Hepatocyte (in vitro differentiated cells): ENCODE data around the gene GPR61. TPM values are rescaled to one million over a fixed set of nuclear protein-coding genes. Genes with fewer than 3 reads are reported as not detected.

Source experiments
- DNase-seq: peaks from one replicate; pipeline ENCODE4 v3.0.0-alpha.2; 2016; ENCODE audit warnings: low spot score
- H2AFZ ChIP-seq: fragments of 200-600 bp; sonication (generic); 2 replicates; pipeline ENCODE4 v1.6.0; 2016; ENCODE audit warnings: antibody characterized with exemption, mild to moderate bottlenecking
- H3K27ac ChIP-seq: fragments of 200-600 bp; sonication (generic); 2 replicates; pipeline ENCODE4 v1.5.1; 2016; ENCODE audit warnings: mild to moderate bottlenecking
- H3K27me3 ChIP-seq: fragments of 200-600 bp; sonication (generic); 2 replicates; pipeline ENCODE4 v1.6.1; 2016
- H3K36me3 ChIP-seq: fragments of 200-600 bp; sonication (generic); replicated peaks from 2 replicates; pipeline ENCODE4 v1.5.1; 2016; ENCODE audit warnings: low read depth; ENCODE audit not compliant: insufficient read depth
- H3K4me1 ChIP-seq: fragments of 200-600 bp; sonication (generic); 2 replicates; pipeline ENCODE4 v1.5.1; 2016; ENCODE audit warnings: mild to moderate bottlenecking, moderate library complexity; ENCODE audit not compliant: insufficient read depth
- H3K4me2 ChIP-seq: fragments of 200-600 bp; sonication (generic); 2 replicates; pipeline ENCODE4 v1.6.0; 2016
- H3K4me3 ChIP-seq: fragments of 200-600 bp; sonication (generic); 2 replicates; pipeline ENCODE4 v1.5.1; 2016; ENCODE audit warnings: mild to moderate bottlenecking
- H3K79me2 ChIP-seq: fragments of 200-600 bp; sonication (generic); 2 replicates; pipeline ENCODE4 v1.6.0; 2017; ENCODE audit warnings: mild to moderate bottlenecking
- H3K9me2 ChIP-seq: fragments of 200-600 bp; sonication (generic); replicated peaks from 2 replicates; pipeline ENCODE4 v1.6.0; 2017; ENCODE audit warnings: mild to moderate bottlenecking; ENCODE audit not compliant: insufficient read depth
- H3K9me3 ChIP-seq: fragments of 200-600 bp; sonication (generic); 2 replicates; pipeline ENCODE4 v1.5.1; 2016; ENCODE audit warnings: low read depth, mild to moderate bottlenecking
- H4K20me1 ChIP-seq: fragments of 200-600 bp; sonication (generic); 2 replicates; pipeline ENCODE4 v1.6.0; 2016; ENCODE audit warnings: mild to moderate bottlenecking; ENCODE audit not compliant: insufficient read depth, poor library complexity, severe bottlenecking
- EZH2 ChIP-seq: fragments of 200-600 bp; sonication (generic); IDR thresholded peaks from 2 replicates; pipeline ENCODE4 v1.6.1; 2016; ENCODE audit warnings: antibody characterized with exemption, mild to moderate bottlenecking, borderline replicate concordance
- EZH2phosphoT487 ChIP-seq: fragments of 200-600 bp; sonication (generic); IDR thresholded peaks from one replicate; pipeline ENCODE4 v1.6.1; 2018; ENCODE audit warnings: antibody characterized with exemption, mild to moderate bottlenecking, low read depth, moderate library complexity; ENCODE audit not compliant: unreplicated experiment, severe bottlenecking
- WGBS: methylation state at CpG from one replicate; pipeline ENCODE4 v1.1.6; 2016; ENCODE audit warnings: low lambda C conversion rate; ENCODE audit errors: missing lambda C conversion rate; 5-methylcytosine and 5-hydroxymethylcytosine counted together
- polyA plus RNA-seq: library from polyadenylated mRNA; unstranded; fragments of >200 nt; fragmentation: Nextera tagmentation; extraction: Ambion mirVana; gene quantifications from 2 replicates; pipeline ENCODE4 v1.2.1, GENCODE V29; 2016
- total RNA-seq: library from RNA; depleted of rRNA; stranded (reverse); fragments of >200 nt; gene quantifications from 2 replicates; pipeline ENCODE4 v1.2.3, GENCODE V29; 2014
- TF ChIP-seq, protein P1 (sequence below): fragments of 200-600 bp; sonication (generic); IDR thresholded peaks from 2 replicates; pipeline ENCODE4 v1.5.1; 2016; ENCODE audit warnings: antibody characterized with exemption, mild to moderate bottlenecking; ENCODE audit not compliant: poor library complexity

GPR61 gene
- total and polyA plus RNA-seq, 2 experiments from 2014 or later: 0.50 to 1.1 TPM

DNA sequence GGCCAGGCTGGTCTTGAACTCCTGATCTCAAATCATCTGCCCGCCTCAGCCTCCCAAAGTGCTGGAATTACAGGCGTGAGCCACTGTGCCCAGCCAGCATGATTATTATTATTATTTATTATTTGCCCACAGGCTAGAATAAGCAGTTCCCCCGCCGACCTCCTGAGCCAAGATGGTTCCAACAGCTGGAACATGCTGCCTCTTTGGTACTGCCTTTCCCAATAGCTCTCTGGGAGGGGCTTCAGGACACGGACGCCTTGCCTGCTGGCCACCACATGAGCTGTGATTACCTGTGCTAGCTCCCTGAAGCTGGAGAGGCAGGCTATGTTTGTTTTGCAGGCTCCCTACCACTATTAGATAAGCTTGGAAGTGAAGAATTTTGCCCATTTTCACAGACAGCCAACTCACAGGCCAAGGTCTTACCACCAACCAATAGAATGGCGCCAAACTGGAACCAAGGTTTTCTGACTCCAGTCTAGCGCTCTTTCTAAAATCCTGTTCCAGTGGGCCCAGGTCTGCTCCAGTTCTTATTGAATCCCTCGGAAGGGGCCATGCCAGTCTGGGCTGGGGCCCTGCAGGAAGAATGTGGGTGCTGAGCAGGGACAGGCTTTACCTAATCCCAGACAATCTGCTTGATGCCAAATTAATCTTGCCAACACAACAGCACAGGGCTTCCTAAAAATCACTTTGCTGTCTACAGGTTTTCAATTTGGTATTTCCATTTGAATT, 2.1 kb upstream of the GPR61 start:
- H3K4me3 ChIP-seq: no peak overlapping the region
- H3K9me2 ChIP-seq: no peaks in the 10 kb centered on the region
- TF ChIP-seq, protein P1, sequence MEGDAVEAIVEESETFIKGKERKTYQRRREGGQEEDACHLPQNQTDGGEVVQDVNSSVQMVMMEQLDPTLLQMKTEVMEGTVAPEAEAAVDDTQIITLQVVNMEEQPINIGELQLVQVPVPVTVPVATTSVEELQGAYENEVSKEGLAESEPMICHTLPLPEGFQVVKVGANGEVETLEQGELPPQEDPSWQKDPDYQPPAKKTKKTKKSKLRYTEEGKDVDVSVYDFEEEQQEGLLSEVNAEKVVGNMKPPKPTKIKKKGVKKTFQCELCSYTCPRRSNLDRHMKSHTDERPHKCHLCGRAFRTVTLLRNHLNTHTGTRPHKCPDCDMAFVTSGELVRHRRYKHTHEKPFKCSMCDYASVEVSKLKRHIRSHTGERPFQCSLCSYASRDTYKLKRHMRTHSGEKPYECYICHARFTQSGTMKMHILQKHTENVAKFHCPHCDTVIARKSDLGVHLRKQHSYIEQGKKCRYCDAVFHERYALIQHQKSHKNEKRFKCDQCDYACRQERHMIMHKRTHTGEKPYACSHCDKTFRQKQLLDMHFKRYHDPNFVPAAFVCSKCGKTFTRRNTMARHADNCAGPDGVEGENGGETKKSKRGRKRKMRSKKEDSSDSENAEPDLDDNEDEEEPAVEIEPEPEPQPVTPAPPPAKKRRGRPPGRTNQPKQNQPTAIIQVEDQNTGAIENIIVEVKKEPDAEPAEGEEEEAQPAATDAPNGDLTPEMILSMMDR: no peak
- no peak for TF ChIP-seq EZH2
- no peak for TF ChIP-seq EZH2phosphoT487
- H2AFZ ChIP-seq: no peak overlapping the region
- H3K27ac ChIP-seq: no peak overlapping the region
- no peaks in the 10 kb centered on the region for H3K79me2 ChIP-seq
- H3K9me3 ChIP-seq: no peaks in the 10 kb centered on the region
- no peaks in the 10 kb centered on the region for H3K36me3 ChIP-seq
- DNase-seq: no peak
- no peaks in the 10 kb centered on the region for H3K27me3 ChIP-seq
- 72% methylated on average over 9 of the region's 9 CpGs for WGBS
- H4K20me1 ChIP-seq: no peaks in the 10 kb centered on the region
- peaks cover 1% of the 10 kb centered on the region for H3K4me1 ChIP-seq
- H3K4me2 ChIP-seq: no peak overlapping the region

- Histone ChIP-seq H4K20me1 (no peaks in the 10 kb centered on the region), H3K9me3 (no peaks in the 10 kb centered on the region), H3K27me3 (no peaks in the 10 kb centered on the region), H3K79me2 (no peaks in the 10 kb centered on the region), H2AFZ (no peak overlapping the region), H3K4me3 (no peak overlapping the region), H3K36me3 (no peaks in the 10 kb centered on the region), H3K4me1 (no peaks in the 10 kb centered on the region), H3K27ac (no peak overlapping the region), H3K4me2 (no peak overlapping the region), H3K9me2 (no peaks in the 10 kb centered on the region)
- 91% methylated on average over 9 of the region's 9 CpGs for WGBS
- TF ChIP-seq, protein P1: no peak
- TF ChIP-seq EZH2: no peak
- TF ChIP-seq EZH2phosphoT487: no peak
- DNase-seq: no peak
Observed at GRCh38 chr1:109538827-109539555, 681 bp upstream of the GPR61 start.

DNA sequence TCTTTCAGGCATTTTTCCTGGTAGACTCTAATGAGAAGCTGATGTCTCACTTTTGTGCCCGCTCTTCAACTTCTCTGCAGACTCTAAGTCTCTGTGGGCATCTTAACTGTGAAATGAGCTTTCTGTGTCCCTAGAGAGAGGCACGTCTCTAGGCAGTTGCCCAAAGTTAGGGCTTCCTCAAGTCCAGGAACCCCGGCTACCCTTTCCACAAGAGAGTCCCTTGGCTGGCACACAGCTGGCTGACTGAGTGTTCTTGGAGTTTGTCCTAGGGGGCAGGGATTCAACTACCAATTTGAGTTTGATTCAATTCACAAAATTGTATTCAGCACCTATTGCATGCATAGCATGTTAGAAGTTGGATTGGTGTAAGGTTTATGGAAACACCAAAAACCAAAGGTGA, 1.4 kb downstream of the GPR61 start:
- no peaks in the 10 kb centered on the region for H3K9me3 ChIP-seq
- no peak overlapping the region for H2AFZ ChIP-seq
- H3K4me3 ChIP-seq: no peak overlapping the region
- no peak for DNase-seq
- H3K4me2 ChIP-seq: no peak overlapping the region
- no peaks in the 10 kb centered on the region for H3K4me1 ChIP-seq
- TF ChIP-seq, protein P1: no peak
- TF ChIP-seq EZH2phosphoT487 (no peak), EZH2 (no peak)
- H3K79me2 ChIP-seq: no peaks in the 10 kb centered on the region
- 90% methylated on average over 3 of the region's 3 CpGs for WGBS
- H4K20me1 ChIP-seq: no peaks in the 10 kb centered on the region
- no peak overlapping the region for H3K27ac ChIP-seq
- H3K27me3 ChIP-seq: no peaks in the 10 kb centered on the region
- no peaks in the 10 kb centered on the region for H3K9me2 ChIP-seq
- no peaks in the 10 kb centered on the region for H3K36me3 ChIP-seq
